OCI-M2 (cell line): ENCODE measurements around the gene IRAK1.

ENCODE experiments used
- DNase-seq: peaks from one replicate; lab custom pipeline; 2025; ENCODE audit not compliant: unreplicated experiment; lab: John Stamatoyannopoulos, UW

Gene IRAK1

DNA sequence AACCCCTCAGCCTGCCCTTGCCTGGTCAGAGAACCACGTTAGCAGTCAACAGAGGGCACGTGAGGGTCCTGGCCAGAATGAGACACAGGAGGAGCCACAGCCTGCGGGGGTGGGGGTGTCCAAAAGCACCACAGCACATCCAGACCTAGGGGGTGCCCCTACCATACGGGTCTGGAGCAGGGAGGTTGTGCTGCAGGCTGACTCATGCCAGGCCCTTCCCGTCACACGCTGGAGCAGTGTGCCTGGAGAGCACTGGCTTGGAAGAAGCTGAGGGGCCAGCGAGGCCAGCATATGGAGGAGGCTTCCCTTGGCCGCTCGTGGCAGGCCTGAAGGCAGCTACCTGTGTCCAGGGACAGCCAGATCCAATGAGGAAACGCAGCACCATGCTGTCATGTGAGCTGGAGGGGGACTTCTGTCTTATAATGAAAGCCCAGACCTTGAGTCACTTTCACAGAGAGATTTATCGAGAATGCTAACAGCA is 1.5 kb upstream of the IRAK1 start:
- DNase-seq: no peak

- DNase-seq: no peak
Observed at GRCh38 chrX:154020536-154021115, 924 bp upstream of the IRAK1 start.

DNA sequence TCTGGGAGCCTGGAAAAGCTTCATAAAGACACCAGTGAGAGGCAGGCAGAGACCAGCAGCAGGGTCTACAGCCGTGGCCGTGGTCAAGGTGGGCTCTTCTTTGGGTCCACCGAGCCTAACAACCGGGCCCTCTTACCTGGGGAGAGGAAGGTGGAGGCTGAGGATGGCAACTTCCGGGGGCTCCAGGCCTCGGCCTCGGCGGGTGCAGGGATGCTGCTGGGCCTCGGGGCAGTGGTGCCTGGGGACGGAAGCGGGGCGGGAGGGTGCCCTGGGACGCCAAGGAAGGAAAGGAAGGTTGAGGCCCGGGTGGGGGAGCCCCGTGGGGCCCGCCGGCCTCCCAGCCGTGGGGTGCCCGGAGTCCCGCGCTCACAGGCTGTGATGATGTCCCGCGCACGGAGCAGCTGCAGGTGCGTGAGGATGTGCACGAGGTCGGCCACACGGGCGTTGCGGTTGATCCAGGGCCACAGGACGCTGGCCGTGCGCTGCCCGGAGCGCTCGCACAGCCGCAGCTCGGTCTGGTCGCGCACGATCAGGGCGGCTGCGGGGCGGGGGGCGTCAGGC is 561 bp downstream of the IRAK1 start:
- DNase-seq: no peak

DNA sequence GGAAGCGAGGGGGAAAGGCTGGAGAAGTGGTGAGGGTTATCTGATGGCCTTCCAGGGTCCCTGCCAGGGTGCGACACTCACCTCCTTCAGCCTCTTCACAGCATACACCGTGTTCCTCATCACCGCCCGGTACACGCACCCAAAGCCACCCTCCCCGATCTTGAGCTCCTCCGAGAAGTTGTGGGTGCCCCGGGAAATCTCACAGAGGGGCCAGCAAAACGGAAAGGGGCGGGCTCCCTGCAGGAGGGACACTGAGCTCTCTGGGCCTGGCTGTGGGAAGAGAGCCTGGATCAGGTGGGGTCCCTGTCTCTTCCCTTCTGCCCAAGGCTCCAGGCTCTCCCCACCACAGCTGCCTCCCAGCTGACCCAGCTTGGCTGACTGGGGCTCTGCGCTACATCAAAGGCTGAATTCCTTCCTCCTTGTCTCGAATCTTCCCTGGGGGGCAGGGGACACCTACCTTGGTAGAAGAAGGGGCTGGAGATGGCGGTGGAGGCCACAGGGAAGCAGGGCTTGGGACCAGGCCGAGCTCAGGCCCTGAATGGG is 1.1 kb downstream of the IRAK1 start:
- DNase-seq: no peak

DNA sequence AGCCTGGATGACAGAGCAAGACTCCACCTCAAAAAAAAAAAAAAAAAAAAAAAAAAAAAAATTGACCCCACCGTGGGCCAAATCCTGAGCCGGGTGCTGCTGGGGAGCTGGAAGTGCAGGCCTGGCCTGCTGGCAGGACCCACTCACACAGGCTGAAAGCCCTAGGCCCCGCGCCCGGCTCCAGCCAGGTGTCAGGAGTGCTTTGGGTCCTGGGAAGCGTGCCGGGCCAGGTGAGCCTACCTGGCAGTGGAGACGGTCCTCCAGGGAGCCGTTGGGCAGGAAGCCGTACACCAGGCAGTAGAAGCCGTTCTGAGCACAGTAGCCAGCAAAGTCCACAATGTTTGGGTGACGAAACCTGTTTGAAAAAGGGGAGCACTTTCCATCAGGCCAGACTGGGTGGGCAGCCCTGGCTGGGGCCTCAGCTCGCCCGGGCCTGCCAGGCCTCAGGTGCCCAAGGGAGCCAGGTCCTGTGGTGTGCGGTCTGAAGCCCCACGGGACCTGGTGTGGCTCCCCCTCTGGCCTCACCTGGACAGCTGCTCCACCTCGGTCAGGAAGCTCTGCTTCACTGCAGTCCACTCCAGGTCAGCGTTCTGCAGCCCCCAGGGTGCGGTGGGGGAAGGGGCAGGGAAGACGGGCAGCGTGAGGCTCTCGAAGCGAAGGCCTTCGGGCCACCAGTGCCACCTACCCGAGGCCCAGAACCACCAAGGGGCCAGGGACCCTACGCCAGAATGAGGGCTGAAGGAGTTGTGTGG is 1.8 kb downstream of the IRAK1 start:
- DNase-seq: no peak

GRCh38 chrX:154016366-154017076 is 3.2 kb downstream of the IRAK1 start:
- no peak for DNase-seq

DNA sequence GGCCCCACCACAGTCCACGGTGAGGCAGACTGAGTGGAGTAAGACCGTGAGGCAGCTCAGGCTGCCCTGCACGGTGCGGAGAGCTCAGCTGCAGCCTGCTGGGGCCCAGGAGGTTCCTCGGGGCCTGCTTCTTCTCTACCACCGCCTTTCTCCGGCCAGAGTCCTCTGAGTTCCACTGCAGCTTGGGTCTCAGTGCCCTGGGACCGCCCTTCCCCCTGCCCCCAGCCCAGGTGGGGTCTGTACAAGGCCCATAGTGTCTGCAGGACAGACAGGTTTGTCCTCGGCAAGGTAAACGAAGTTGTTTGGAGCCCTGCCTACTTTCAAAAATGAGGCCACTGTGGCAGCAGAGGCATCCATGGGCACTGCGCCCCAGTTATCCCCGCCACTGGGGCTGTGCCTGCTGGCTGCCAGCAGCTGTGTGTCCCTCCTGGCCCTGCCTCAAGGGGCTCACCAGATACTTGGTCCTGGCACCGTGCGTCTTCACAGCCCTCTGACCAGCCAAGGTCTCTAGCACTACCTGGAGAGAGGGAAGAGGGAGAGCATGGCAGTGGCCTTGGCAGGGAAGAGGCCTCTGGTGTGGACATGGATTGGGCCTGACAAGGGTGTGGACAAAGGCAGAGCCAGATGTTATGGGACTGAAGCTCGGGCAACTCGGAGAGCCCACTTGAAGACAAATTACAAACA is 4.0 kb downstream of the IRAK1 start:
- DNase-seq: no peak

GRCh38 chrX:154014429-154015380 is 5.0 kb downstream of the IRAK1 start:
- no peak for DNase-seq

DNA sequence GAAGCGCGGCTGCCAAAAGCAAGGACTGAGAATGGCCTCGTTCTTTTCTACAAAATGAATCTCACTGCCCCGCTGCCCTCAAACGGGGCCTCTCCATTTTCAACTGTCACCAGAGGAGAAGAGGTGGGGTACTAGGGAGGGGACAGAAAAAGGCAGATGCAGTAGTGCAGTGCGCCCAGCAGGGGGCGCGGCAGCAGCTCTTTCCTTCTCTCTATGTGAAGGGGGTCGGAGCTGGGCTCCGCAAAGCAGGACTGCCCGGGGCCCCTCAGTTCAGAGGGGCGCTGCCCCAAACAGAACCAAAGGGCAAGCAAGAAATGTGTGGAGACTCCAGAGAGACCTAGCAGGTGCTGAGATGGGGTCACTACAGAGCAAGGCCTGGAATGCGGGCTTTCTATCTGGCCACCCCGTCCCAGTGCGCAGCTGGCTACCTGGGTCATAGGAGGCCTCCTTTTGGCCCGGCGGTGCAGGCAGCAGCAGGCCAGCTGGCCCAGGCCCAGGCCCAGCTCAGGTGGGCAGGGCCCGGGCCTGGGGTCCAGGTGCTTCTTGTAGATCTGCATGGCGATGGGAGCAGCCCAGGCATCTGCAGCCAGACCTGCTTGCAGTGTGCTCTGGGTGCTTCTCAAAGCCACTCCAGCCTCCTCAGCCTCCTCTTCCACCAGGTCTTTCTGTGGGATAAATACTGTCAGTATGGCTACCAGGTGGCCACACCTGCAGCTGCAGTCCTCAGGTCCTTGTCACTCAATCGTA is 5.9 kb downstream of the IRAK1 start:
- no peak for DNase-seq

DNA sequence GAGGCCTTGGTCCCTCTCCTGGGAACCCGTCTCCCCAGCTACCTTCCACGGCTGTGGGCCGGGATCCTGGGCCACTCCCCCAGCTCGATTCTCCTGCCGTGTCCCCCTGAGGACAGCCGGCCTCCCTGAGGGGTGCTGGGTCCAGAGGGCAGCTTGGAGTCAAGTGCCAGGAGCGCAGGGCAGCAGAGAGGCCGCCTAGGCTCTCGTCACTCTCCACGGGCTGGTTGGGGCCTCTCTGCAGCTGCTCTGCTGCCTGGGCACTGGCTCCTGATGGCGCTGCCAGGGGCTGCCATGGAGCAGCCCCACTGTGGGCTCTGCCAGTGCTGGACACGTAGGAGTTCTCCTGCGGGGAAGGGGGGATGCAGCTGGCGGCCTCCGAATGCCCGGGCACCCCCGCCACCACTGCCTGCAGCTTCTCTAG is 6.7 kb downstream of the IRAK1 start:
- DNase-seq: no peak

GRCh38 chrX:154012336-154012991 is 7.2 kb downstream of the IRAK1 start:
- DNase-seq: no peak

DNA sequence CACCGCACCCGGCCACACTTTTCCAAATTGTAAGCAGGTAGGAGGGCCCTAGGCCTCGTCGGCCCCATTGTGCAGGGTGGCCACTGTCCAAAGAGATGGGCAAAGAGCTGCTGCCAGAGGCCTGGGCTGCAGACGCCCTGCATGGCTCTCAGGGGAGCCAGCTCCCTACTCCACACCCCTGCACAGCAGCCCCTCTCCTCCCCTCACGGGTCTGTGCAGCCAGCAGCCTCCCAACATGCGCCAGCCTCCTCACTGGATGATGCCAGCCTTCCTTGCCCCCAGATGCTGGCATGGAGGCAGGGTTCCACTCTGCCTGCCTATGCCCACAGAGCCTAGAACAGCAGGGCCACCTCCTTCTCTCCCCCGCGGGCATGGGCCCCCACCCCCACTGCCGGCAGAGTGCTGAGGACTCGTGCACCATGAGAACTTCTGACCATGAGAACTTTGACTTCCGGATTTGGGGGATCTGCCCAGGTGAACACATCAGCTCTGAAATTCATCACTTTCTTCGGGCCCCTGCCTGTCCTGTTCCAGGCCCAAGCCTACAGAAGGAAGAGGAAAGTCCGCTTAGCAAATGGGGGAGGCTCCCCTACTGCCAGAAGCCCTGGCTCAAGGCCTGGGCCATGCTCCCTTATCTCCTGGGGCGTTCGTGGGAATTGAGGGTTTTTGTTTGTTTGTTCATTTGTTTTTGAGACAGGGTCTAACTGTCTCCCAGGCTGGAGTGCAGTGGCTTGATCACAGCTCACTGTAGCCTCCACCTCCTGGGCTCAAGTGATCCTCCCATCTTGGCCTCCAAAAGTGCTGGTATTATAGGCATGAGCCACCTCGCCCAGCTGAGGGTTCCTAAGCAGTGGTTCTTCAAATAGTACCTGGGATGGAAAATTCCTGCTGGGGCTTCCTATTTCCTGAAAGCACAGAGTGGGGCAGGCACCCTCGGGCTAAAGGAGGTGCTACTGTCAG is 8.0 kb downstream of the IRAK1 start:
- DNase-seq: no peak

DNA sequence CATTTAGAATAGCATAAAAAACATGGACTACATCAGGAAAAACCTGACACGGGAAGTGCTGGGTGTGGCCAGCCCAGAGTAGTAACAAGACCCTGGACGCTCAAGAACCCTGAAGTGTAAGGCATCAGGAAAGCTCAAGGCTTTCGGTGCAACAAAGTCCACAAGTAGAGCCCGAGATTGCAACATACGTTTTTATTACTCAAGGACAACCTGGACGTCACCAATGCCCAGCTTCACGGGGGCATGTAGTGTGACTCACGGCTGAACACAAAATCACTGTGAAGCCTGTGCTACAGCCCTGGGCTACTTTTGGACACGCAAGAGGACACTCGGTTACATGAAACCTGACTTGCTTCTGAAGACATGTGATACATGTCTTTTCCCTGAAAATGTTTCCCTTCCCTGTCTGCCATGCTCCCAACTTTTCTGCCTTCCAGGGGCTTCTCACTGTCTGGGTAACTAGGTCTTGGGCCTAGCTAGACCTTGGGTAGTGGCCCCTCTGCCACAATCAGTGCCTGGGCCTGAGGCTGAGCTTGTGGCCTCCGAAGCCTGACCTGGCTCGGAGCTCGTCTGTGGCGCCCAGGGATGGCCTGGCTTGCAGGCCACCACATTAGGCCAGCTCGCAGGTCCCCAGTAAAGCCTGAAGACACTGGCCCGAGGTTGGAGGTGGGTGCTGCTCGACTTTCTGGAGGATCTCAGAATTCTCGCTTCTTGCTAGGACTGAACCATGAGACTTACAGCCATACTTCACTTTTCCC is 9.2 kb downstream of the IRAK1 start:
- DNase-seq: no peak

GRCh38 chrX:154008521-154008920 is 11.2 kb downstream of the IRAK1 start:
- DNase-seq: no peak

- DNase-seq: no peak
Observed at GRCh38 chrX:154006947-154007346, 12.8 kb downstream of the IRAK1 start.

GRCh38 chrX:154004315-154004714 is 15.4 kb downstream of the IRAK1 start:
- no peak for DNase-seq

DNA sequence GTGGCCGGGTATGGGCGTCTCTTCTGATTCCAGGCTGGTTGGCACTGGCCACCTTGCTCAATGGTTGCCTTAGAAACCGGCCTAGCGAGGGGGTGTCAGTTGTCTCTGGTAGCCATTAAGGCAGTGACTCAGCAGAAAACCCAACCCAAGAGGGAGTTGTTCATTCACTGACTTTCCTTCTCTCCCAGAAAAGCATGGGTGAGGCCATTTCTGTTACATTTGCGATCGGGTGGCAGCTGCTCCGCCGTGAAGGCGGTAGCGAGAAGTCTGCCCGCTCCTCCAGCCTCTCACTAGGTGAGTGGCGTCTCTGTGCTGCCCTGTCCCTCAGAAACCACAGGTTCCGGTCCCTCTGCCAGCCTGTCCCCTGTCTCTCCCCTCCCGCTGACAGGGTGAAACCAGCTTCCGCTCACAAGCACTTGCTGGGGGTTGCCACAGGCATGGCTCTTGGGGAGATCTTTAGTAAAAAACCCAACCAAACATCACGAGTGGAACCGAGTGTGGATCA is 17.4 kb downstream of the IRAK1 start:
- no peak for DNase-seq
